ENCODE results near the gene ESD. TPM values are rescaled to one million over a fixed set of nuclear protein-coding genes. Genes with fewer than 3 reads are reported as not detected.
"Not testable (repeated sequence)": the region's sequence is repeated elsewhere in the genome, so short reads cannot be mapped to it uniquely, and the experiment has no call there.

ESD gene
- total and polyA plus RNA-seq, 2 experiments from 2014 or later, result 97.9 to 191 TPM

GRCh38 chr13:46778095-46778494 is 18.9 kb downstream of the ESD start:
- in situ Hi-C loops (cut with MboI), result no loop called here
- no peaks in the 10 kb centered on the region for H3K27me3 ChIP-seq (replicated peaks; ENCODE audit: insufficient read depth)
- no peak overlapping the region for H3K9ac ChIP-seq
- H3K27ac ChIP-seq, result peak overlapping the region; percentile 19; the same call in 1 of the 2 replicates
- DNase-seq, result peak; percentile 14
- no peaks in the 10 kb centered on the region for H3K79me2 ChIP-seq (ENCODE audit: insufficient read depth)
- WGBS, 2 experiments (ENCODE audit: low coverage in 1 of 2, low lambda C conversion rate in 2 of 2, missing lambda C conversion rate in 2 of 2), result 69% methylated on average over 3 of the region's 3 CpGs
- peaks cover 16% of the 10 kb centered on the region for H3K4me1 ChIP-seq (ENCODE audit: insufficient read depth)
- H3K9me2 ChIP-seq (ENCODE audit: insufficient read depth), result no peaks in the 10 kb centered on the region
- no peaks in the 10 kb centered on the region for H4K20me1 ChIP-seq (ENCODE audit: insufficient read depth)
- H3K4me3 ChIP-seq, result no peak overlapping the region
- H2AFZ ChIP-seq, result no peak overlapping the region
- no peaks in the 10 kb centered on the region for H3K9me3 ChIP-seq (ENCODE audit: low read depth)
- H3K4me2 ChIP-seq (ENCODE audit: unreplicated experiment), result no peak overlapping the region
- peaks cover 65% of the 10 kb centered on the region for H3K36me3 ChIP-seq (ENCODE audit: low read depth)
- TF ChIP-seq EZH2phosphoT487 (IDR thresholded peaks at IDR 0.05; ENCODE audit: insufficient read depth, low read depth), result no peak
- TF ChIP-seq EZH2 (IDR thresholded peaks at IDR 0.05; ENCODE audit: insufficient read depth, poor library complexity, severe bottlenecking), result no peak
- H3F3A ChIP-seq (ENCODE audit: insufficient read depth), result peaks cover 40% of the 10 kb centered on the region

DNA sequence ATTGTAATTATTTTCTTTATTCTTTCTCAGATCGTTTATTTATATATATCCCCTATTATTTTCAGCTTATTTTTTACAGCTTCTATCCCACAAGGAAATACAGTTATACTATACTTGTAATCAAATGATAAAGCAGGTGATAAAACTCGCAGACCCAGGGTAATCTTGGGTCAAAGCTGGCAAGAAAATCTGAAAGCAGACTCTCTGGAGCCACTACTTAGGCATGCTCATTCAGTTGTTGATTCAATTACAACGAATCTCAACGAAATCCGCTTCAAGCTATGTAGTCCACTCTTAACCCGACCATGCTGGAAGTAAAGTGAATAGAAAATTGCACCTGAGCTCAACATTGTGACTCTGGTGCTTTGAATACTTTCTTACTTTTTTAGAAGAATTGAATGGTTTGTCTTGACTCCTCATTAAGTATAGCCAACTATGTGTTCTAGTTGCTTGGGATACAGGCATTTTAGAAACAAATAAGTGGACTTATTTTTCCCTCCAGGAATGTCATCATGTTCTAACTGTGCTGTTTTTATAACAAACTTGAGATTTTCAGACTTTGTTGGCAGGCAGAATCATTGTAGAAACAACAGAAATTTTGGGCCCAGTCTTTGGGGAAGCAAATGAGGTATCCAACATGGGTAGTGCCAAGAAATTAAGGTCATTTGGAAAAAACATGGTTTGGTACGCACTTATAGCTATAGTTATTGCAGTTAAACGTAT is 21.4 kb downstream of the ESD start:
- H3K4me3 ChIP-seq, result no peak overlapping the region
- peaks cover 16% of the 10 kb centered on the region for H3K4me1 ChIP-seq (ENCODE audit: insufficient read depth)
- H3K36me3 ChIP-seq (ENCODE audit: low read depth), result peaks cover 71% of the 10 kb centered on the region
- DNase-seq, result no peak
- no peaks in the 10 kb centered on the region for H4K20me1 ChIP-seq (ENCODE audit: insufficient read depth)
- H3K9me3 ChIP-seq (ENCODE audit: low read depth), result no peaks in the 10 kb centered on the region
- no peak overlapping the region for H3K27ac ChIP-seq
- no peaks in the 10 kb centered on the region for H3K79me2 ChIP-seq (ENCODE audit: insufficient read depth)
- no peak overlapping the region for H3K9ac ChIP-seq
- H3K4me2 ChIP-seq (ENCODE audit: unreplicated experiment), result no peak overlapping the region
- no peak for TF ChIP-seq EZH2phosphoT487 (IDR thresholded peaks at IDR 0.05; ENCODE audit: insufficient read depth, low read depth)
- no peak for TF ChIP-seq EZH2 (IDR thresholded peaks at IDR 0.05; ENCODE audit: insufficient read depth, poor library complexity, severe bottlenecking)
- in situ Hi-C loops (cut with MboI), result no loop called here
- no peak overlapping the region for H2AFZ ChIP-seq
- no peaks in the 10 kb centered on the region for H3K9me2 ChIP-seq (ENCODE audit: insufficient read depth)
- peaks cover 20% of the 10 kb centered on the region for H3F3A ChIP-seq (ENCODE audit: insufficient read depth)
- H3K27me3 ChIP-seq (replicated peaks; ENCODE audit: insufficient read depth), result no peaks in the 10 kb centered on the region
- 57 to 62% methylated on average over 8 of the region's 8 CpGs for WGBS, 2 experiments (ENCODE audit: low coverage in 1 of 2, low lambda C conversion rate in 2 of 2, missing lambda C conversion rate in 2 of 2)

DNA sequence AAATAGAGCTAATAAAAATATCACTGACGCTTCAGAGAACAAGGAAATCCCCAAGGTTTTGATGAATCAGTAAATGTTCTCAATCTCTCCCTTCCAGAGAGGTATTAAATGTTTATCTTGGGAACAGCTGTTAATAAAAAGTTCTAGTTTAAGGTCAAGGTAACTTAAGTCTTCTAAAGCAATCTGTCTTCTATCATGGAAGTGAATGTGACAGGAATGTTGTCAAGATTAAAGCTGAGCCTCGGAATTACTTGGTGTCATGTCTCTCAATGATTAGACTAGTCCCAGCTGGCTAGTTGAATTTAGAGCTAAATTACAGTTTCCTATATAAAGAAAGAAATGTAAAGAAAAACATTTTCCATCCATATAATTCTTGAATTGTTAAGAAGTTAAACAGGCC is 23.4 kb downstream of the ESD start:
- DNase-seq, result no peak
- no peak overlapping the region for H2AFZ ChIP-seq
- H3K4me2 ChIP-seq (ENCODE audit: unreplicated experiment), result no peak overlapping the region
- H3K9me3 ChIP-seq (ENCODE audit: low read depth), result no peaks in the 10 kb centered on the region
- in situ Hi-C loops (cut with MboI), result no loop called here
- H3K4me3 ChIP-seq, result no peak overlapping the region
- no peaks in the 10 kb centered on the region for H4K20me1 ChIP-seq (ENCODE audit: insufficient read depth)
- WGBS, 2 experiments (ENCODE audit: low coverage in 1 of 2, low lambda C conversion rate in 2 of 2, missing lambda C conversion rate in 2 of 2), result 80 to 83% methylated on average over 2 of the region's 2 CpGs
- peaks cover 71% of the 10 kb centered on the region for H3K36me3 ChIP-seq (ENCODE audit: low read depth)
- H3K27me3 ChIP-seq (replicated peaks; ENCODE audit: insufficient read depth), result no peaks in the 10 kb centered on the region
- H3K27ac ChIP-seq, result no peak overlapping the region
- no peaks in the 10 kb centered on the region for H3K9me2 ChIP-seq (ENCODE audit: insufficient read depth)
- no peak for TF ChIP-seq EZH2phosphoT487 (IDR thresholded peaks at IDR 0.05; ENCODE audit: insufficient read depth, low read depth)
- no peak for TF ChIP-seq EZH2 (IDR thresholded peaks at IDR 0.05; ENCODE audit: insufficient read depth, poor library complexity, severe bottlenecking)
- peaks cover 3% of the 10 kb centered on the region; the same call in 1 of the 2 replicates for H3F3A ChIP-seq (ENCODE audit: insufficient read depth)
- no peak overlapping the region for H3K9ac ChIP-seq
- no peaks in the 10 kb centered on the region for H3K79me2 ChIP-seq (ENCODE audit: insufficient read depth)
- H3K4me1 ChIP-seq (ENCODE audit: insufficient read depth), result peaks cover 8% of the 10 kb centered on the region

- no peak overlapping the region for H3K9ac ChIP-seq
- TF ChIP-seq EZH2 (IDR thresholded peaks at IDR 0.05; ENCODE audit: insufficient read depth, poor library complexity, severe bottlenecking), result no peak
- TF ChIP-seq EZH2phosphoT487 (IDR thresholded peaks at IDR 0.05; ENCODE audit: insufficient read depth, low read depth), result no peak
- no peaks in the 10 kb centered on the region for H3K79me2 ChIP-seq (ENCODE audit: insufficient read depth)
- no peak overlapping the region for H3K4me3 ChIP-seq
- no peaks in the 10 kb centered on the region for H3K9me3 ChIP-seq (ENCODE audit: low read depth)
- no peak for DNase-seq
- in situ Hi-C loops (cut with MboI), result no loop called here
- H3F3A ChIP-seq (ENCODE audit: insufficient read depth), result no peaks in the 10 kb centered on the region
- no peaks in the 10 kb centered on the region for H3K4me1 ChIP-seq (ENCODE audit: insufficient read depth)
- H3K4me2 ChIP-seq (ENCODE audit: unreplicated experiment), result no peak overlapping the region
- H3K36me3 ChIP-seq (ENCODE audit: low read depth), result peaks cover 58% of the 10 kb centered on the region
- no peaks in the 10 kb centered on the region for H3K9me2 ChIP-seq (ENCODE audit: insufficient read depth)
- no peak overlapping the region for H3K27ac ChIP-seq
- H2AFZ ChIP-seq, result no peak overlapping the region
- H4K20me1 ChIP-seq (ENCODE audit: insufficient read depth), result no peaks in the 10 kb centered on the region
- H3K27me3 ChIP-seq (replicated peaks; ENCODE audit: insufficient read depth), result no peaks in the 10 kb centered on the region
These were observed 25.3 kb downstream of the ESD start for GRCh38 chr13:46771693-46772092.

GRCh38 chr13:46769925-46770324 is 27.0 kb downstream of the ESD start:
- peaks cover 11% of the 10 kb centered on the region; the same call in 1 of the 2 replicates for H3F3A ChIP-seq (ENCODE audit: insufficient read depth)
- WGBS, 2 experiments (ENCODE audit: low coverage in 1 of 2, low lambda C conversion rate in 2 of 2, missing lambda C conversion rate in 2 of 2), result 96 to 100% methylated on average over 4 of the region's 4 CpGs

More at GRCh38 chr13:46769925-46770324, 27.0 kb downstream of the ESD start:
- H3K4me3 ChIP-seq; H3K4me1 ChIP-seq (ENCODE audit: insufficient read depth); H3K9ac ChIP-seq; H3K9me2 ChIP-seq (ENCODE audit: insufficient read depth); H3K4me2 ChIP-seq (ENCODE audit: unreplicated experiment); H4K20me1 ChIP-seq (ENCODE audit: insufficient read depth); H3K27ac ChIP-seq; H3K27me3 ChIP-seq (replicated peaks; ENCODE audit: insufficient read depth); in situ Hi-C loops (cut with MboI); DNase-seq; H2AFZ ChIP-seq; H3K79me2 ChIP-seq (ENCODE audit: insufficient read depth); H3K9me3 ChIP-seq (ENCODE audit: low read depth): not testable (repeated sequence)
- peaks cover 41% of the 10 kb centered on the region for H3K36me3 ChIP-seq (ENCODE audit: low read depth)

Data from GM23248 (cell line).